HG03439 (cell line): ENCODE measurements around the gene SRPRA.

ENCODE experiments used
- ATAC-seq: cut with Tn5 transposase; IDR thresholded peaks from one replicate; pipeline ENCODE4 v1.9.1; 2021; ENCODE audit warnings: mild to moderate bottlenecking, moderate library complexity; ENCODE audit not compliant: unreplicated experiment

SRPRA gene

GRCh38 chr11:126231725-126232459 is 36.8 kb downstream of the SRPRA start:
- ATAC-seq: no peak

- ATAC-seq: no peak
Measured at GRCh38 chr11:126229858-126230540, 38.7 kb downstream of the SRPRA start.

- no peak for ATAC-seq
Measured at GRCh38 chr11:126226334-126227084, 42.2 kb downstream of the SRPRA start.

- no peak for ATAC-seq
Measured at GRCh38 chr11:126225295-126225665, 43.4 kb downstream of the SRPRA start.

- no peak for ATAC-seq
Measured at GRCh38 chr11:126224647-126225294, 43.9 kb downstream of the SRPRA start.

- no peak for ATAC-seq
Measured at GRCh38 chr11:126219547-126219946, 49.1 kb downstream of the SRPRA start.

GRCh38 chr11:126217491-126217890 is 51.2 kb downstream of the SRPRA start:
- ATAC-seq: no peak

GRCh38 chr11:126216526-126217305 is 52.0 kb downstream of the SRPRA start:
- ATAC-seq: no peak

GRCh38 chr11:126214841-126215240 is 53.9 kb downstream of the SRPRA start:
- ATAC-seq: no peak

- no peak for ATAC-seq
Measured at GRCh38 chr11:126214441-126214840, 54.3 kb downstream of the SRPRA start.
